Tibial nerve (tissue), 4 donors: ENCODE measurements around the gene COL4A5. TPM values are rescaled to one million over a fixed set of nuclear protein-coding genes. Genes with fewer than 3 reads are reported as not detected.

Experiments used
- DNase-seq, 2 donors: peaks; one replicate each; pipeline ENCODE4 v3.0.0-alpha.2; 2019; ENCODE audit warnings: low spot score in 2 of 2
- H3K27ac ChIP-seq, 4 donors: fragments of 200-600 bp; sonication (generic) in 3 of 4; one replicate each; pipeline ENCODE4 v1.5.1; 2017 to 2019; ENCODE audit warnings: mild to moderate bottlenecking in 1 of 4
- H3K27me3 ChIP-seq, 2 donors: fragments of 200-600 bp; sonication (generic) in 1 of 2; one replicate each; pipeline versions ENCODE4 v1.5.1 to v1.6.0; 2017 to 2019
- H3K36me3 ChIP-seq, 3 donors: fragments of 200-600 bp; sonication (generic); one replicate each; pipeline ENCODE4 v1.5.1; 2018 to 2019
- H3K4me1 ChIP-seq, 4 donors: fragments of 200-600 bp; sonication (generic) in 3 of 4; one replicate each; pipeline ENCODE4 v1.5.1; 2017 to 2019
- H3K4me3 ChIP-seq, 4 donors: fragments of 200-600 bp; sonication (generic) in 3 of 4; one replicate each; pipeline ENCODE4 v1.5.1; 2017 to 2019; ENCODE audit warnings: mild to moderate bottlenecking in 1 of 4, moderate library complexity in 1 of 4
- H3K9me3 ChIP-seq, 4 donors: fragments of 200-600 bp; sonication (generic) in 3 of 4; one replicate each; pipeline ENCODE4 v1.5.1; 2017 to 2019
- EP300 ChIP-seq, 2 donors: sonication (generic); formaldehyde crosslinking; IDR thresholded peaks; one replicate each; pipeline ENCODE4 v1.6.1; 2017; ENCODE audit warnings: antibody characterized with exemption in 2 of 2, mild to moderate bottlenecking in 1 of 2
- POLR2A ChIP-seq, 2 donors: fragments of 450-650 bp; IDR thresholded peaks; one replicate each; pipeline ENCODE4 v1.6.1; 2017; ENCODE audit warnings: antibody characterized with exemption in 2 of 2, mild to moderate bottlenecking in 2 of 2, moderate library complexity in 2 of 2
- WGBS, 2 donors: methylation state at CpG; one replicate each; pipeline ENCODE4 v1.1.5; 2018; 5-methylcytosine and 5-hydroxymethylcytosine counted together
- total RNA-seq, 4 donors: library from RNA; depleted of rRNA; stranded (reverse); fragments of >200 nt; gene quantifications; one replicate each; pipeline ENCODE4 v1.1.0, GENCODE V29; 2016
- TF ChIP-seq, protein P1 (sequence below), 5 experiments: fragments of 200-600 bp in 3 of 5; fragments of 450-650 bp in 2 of 5; sonication (generic) in 3 of 5; IDR thresholded peaks; one replicate each; pipeline ENCODE4 v1.5.1; 2016 to 2019; ENCODE audit warnings: antibody characterized with exemption in 5 of 5, mild to moderate bottlenecking in 3 of 5, moderate library complexity in 2 of 5

COL4A5 gene
- total RNA-seq, 4 donors from 2014 or later: 7.4 to 24.9 (median 15.7) TPM

GRCh38 chrX:108671526-108671925 lies 231.9 kb downstream of the COL4A5 start:
- Histone ChIP-seq H3K27ac (no peak overlapping the region), H3K4me1 (no peaks in the 10 kb centered on the region), H3K36me3 (no peaks in the 10 kb centered on the region), H3K4me3 (no peak overlapping the region), H3K9me3 (no peaks in the 10 kb centered on the region), H3K27me3 (no peaks in the 10 kb centered on the region)
- WGBS, 2 donors: 68 to 97% methylated on average over 2 of the region's 2 CpGs
- no peak for DNase-seq
- TF ChIP-seq, protein P1, sequence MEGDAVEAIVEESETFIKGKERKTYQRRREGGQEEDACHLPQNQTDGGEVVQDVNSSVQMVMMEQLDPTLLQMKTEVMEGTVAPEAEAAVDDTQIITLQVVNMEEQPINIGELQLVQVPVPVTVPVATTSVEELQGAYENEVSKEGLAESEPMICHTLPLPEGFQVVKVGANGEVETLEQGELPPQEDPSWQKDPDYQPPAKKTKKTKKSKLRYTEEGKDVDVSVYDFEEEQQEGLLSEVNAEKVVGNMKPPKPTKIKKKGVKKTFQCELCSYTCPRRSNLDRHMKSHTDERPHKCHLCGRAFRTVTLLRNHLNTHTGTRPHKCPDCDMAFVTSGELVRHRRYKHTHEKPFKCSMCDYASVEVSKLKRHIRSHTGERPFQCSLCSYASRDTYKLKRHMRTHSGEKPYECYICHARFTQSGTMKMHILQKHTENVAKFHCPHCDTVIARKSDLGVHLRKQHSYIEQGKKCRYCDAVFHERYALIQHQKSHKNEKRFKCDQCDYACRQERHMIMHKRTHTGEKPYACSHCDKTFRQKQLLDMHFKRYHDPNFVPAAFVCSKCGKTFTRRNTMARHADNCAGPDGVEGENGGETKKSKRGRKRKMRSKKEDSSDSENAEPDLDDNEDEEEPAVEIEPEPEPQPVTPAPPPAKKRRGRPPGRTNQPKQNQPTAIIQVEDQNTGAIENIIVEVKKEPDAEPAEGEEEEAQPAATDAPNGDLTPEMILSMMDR (IDR thresholded peaks at IDR 0.05): no peak
- TF ChIP-seq POLR2A (IDR thresholded peaks at IDR 0.05) (no peak), EP300 (IDR thresholded peaks at IDR 0.05) (no peak)

DNA sequence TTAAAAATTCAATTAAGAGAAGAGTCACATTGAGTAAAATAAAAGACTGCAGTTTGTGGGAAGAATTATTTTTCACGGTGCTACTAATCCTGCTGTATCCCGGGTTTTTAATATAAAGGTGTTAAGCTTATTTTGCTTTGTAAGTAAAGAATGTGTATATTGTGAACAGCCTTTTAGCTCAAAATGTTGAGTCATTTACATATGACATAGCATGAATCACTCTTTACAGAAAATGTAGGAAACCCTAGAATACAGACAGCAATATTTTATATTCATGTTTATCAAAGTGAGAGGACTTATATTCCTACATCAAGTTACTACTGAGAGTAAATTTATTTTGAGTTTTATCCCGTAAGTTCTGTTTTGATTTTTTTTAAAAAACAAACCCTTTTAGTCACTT lies 257.1 kb downstream of the COL4A5 start:
- no peaks in the 10 kb centered on the region for H3K9me3 ChIP-seq
- WGBS, 2 donors: 81 to 84% methylated on average over 3 of the region's 3 CpGs
- no peak for TF ChIP-seq POLR2A (IDR thresholded peaks at IDR 0.05)
- TF ChIP-seq EP300 (IDR thresholded peaks at IDR 0.05): no peak
- TF ChIP-seq, protein P1 (IDR thresholded peaks at IDR 0.05): no peak

GRCh38 chrX:108699368-108699767 lies 259.7 kb downstream of the COL4A5 start:
- Histone ChIP-seq H3K27me3 (peaks cover 0 to 10% of the 10 kb centered on the region in 2 donors), H3K4me1 (no peaks in the 10 kb centered on the region), H3K4me3 (no peak overlapping the region), H3K27ac (no peak overlapping the region), H3K9me3 (no peaks in the 10 kb centered on the region), H3K36me3 (no peaks in the 10 kb centered on the region)
- TF ChIP-seq, protein P1 (IDR thresholded peaks at IDR 0.05): peak in 1 of 5 experiments; percentile 29
- no peak for TF ChIP-seq EP300 (IDR thresholded peaks at IDR 0.05)
- WGBS, 2 donors: 15 to 22% methylated on average over 1 of the region's 1 CpG
- no peak for DNase-seq

More for the DNA sequence above, 257.1 kb downstream of the COL4A5 start:
- Histone ChIP-seq H3K4me3 (no peak overlapping the region), H3K36me3 (no peaks in the 10 kb centered on the region), H3K4me1 (no peaks in the 10 kb centered on the region), H3K27me3 (peaks cover 0 to 1% of the 10 kb centered on the region in 2 donors), H3K27ac (no peak overlapping the region)
- no peak for DNase-seq

DNA sequence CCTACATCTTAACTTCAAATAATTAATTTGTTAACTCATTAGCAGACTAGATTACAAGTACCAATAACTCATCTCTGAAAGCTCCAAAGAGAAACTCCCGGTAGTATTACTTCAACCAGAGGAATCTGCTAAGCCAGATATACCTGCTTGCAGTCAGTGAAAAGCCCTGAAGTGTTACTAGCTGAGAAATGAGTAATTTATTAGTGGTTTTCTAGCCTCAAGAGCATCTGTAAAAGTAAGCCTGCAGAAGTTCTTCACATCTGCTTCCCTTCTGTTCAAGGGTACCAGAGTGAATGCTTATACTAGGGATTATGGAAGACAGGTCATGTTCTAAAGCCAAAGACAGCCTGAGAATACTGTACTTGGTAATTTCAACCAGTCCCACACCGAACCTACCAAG lies 262.0 kb downstream of the COL4A5 start:
- DNase-seq: no peak
- H3K9me3 ChIP-seq: no peaks in the 10 kb centered on the region
- TF ChIP-seq EP300 (IDR thresholded peaks at IDR 0.05) (no peak), POLR2A (IDR thresholded peaks at IDR 0.05) (no peak)
- TF ChIP-seq, protein P1 (IDR thresholded peaks at IDR 0.05): no peak
- 68 to 90% methylated on average over 2 of the region's 2 CpGs for WGBS, 2 donors
- H3K27me3 ChIP-seq: peaks cover 0 to 10% of the 10 kb centered on the region in 2 donors
- H3K27ac ChIP-seq: no peak overlapping the region
- no peaks in the 10 kb centered on the region for H3K4me1 ChIP-seq
- no peaks in the 10 kb centered on the region for H3K36me3 ChIP-seq
- no peak overlapping the region for H3K4me3 ChIP-seq

DNA sequence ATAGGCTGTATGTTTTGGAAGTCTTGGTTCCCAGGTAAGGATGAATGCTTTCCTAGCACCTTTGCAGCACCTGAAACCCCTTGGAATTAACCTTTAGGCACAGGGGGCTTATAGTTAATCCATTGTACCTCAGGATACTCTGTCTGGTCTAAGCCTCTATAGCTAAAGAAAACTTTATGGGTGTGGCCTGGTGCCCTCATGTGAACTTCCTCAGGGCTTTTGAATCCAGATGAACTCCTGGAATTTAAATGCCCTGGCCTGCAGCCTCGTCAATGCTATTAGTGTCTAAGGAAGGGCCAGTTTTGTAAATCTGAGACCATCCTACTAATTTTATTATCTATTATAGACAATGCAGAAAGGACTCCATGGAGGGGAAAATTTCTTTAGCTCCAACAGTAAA lies 262.9 kb downstream of the COL4A5 start:
- TF ChIP-seq, protein P1 (IDR thresholded peaks at IDR 0.05): no peak
- TF ChIP-seq EP300 (IDR thresholded peaks at IDR 0.05): no peak
- no peak for TF ChIP-seq POLR2A (IDR thresholded peaks at IDR 0.05)
- Histone ChIP-seq H3K9me3 (no peaks in the 10 kb centered on the region), H3K4me3 (no peak overlapping the region), H3K27me3 (peaks cover 0 to 10% of the 10 kb centered on the region in 2 donors), H3K27ac (no peak overlapping the region), H3K36me3 (no peaks in the 10 kb centered on the region), H3K4me1 (no peaks in the 10 kb centered on the region)
- no peak for DNase-seq
- 9 to 21% methylated on average over 1 of the region's 1 CpG for WGBS, 2 donors
